ENCODE measurements around the gene TNNI3. TPM values are rescaled to one million over a fixed set of nuclear protein-coding genes. Genes with fewer than 3 reads are reported as not detected.
"Not testable (repeated sequence)": the region's sequence is repeated elsewhere in the genome, so short reads cannot be mapped to it uniquely, and the experiment has no call there.

Gene TNNI3
- total RNA-seq, 1 experiment from 2014 or later, result 14.6 TPM

DNA sequence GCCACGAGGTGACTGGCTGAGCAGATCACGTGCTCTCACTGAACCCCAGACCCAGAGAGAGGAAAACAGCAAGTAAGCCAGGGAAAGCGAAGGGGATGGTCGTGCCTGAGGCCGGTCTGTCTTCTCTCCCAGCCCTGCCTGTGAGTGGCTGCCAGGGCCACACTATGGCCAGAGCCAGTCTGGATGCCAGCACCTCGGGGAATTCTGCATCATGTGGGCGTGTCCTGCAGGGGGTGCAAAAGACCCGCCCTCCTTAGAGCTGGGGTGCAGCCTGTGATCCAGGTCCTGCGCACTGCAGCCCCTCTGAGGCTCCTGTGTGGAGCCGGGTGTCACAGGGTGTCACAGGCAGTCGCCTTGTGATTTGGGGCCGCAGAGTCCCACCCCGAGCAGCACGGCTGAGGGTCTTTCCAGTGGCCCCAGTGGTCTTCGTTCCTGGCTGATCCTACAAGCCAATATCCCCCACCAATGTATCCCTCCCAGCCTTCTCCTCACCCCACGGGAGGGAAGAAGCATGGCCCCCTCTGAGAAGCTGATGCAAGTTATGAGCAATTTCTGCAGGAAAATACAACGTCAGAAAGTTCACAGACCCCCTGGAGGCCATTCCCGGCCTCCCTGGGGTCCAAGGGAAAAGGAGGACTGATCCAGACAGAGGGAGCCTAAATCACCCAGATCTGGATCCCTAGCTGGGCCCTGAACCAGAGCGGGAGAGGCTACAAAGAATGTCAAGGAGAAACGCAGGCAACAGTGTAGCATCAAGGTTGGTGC, 47.8 kb downstream of the TNNI3 start:
- DNase-seq (ENCODE audit: low read depth, low spot score) (no peak), ATAC-seq (no peak)
- H3K4me3 ChIP-seq (ENCODE audit: low read depth in 2 of 2, low read length in 2 of 2), result no peak overlapping the region
- H3K9me3 ChIP-seq (ENCODE audit: control insufficient read depth, insufficient read depth, low read depth, low read length), result no peaks in the 10 kb centered on the region
- ChIA-PET CTCF (no interaction called here), POLR2A (no interaction called here)
- no peaks in the 10 kb centered on the region for H3K27me3 ChIP-seq (ENCODE audit: control insufficient read depth, insufficient read depth, low read length)
- no peaks in the 10 kb centered on the region; the same call in 1 of the 2 replicates for H3K36me3 ChIP-seq (ENCODE audit: control insufficient read depth, insufficient read depth, low read length)
- TF ChIP-seq, protein P1, sequence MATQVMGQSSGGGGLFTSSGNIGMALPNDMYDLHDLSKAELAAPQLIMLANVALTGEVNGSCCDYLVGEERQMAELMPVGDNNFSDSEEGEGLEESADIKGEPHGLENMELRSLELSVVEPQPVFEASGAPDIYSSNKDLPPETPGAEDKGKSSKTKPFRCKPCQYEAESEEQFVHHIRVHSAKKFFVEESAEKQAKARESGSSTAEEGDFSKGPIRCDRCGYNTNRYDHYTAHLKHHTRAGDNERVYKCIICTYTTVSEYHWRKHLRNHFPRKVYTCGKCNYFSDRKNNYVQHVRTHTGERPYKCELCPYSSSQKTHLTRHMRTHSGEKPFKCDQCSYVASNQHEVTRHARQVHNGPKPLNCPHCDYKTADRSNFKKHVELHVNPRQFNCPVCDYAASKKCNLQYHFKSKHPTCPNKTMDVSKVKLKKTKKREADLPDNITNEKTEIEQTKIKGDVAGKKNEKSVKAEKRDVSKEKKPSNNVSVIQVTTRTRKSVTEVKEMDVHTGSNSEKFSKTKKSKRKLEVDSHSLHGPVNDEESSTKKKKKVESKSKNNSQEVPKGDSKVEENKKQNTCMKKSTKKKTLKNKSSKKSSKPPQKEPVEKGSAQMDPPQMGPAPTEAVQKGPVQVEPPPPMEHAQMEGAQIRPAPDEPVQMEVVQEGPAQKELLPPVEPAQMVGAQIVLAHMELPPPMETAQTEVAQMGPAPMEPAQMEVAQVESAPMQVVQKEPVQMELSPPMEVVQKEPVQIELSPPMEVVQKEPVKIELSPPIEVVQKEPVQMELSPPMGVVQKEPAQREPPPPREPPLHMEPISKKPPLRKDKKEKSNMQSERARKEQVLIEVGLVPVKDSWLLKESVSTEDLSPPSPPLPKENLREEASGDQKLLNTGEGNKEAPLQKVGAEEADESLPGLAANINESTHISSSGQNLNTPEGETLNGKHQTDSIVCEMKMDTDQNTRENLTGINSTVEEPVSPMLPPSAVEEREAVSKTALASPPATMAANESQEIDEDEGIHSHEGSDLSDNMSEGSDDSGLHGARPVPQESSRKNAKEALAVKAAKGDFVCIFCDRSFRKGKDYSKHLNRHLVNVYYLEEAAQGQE (IDR thresholded peaks at IDR 0.05; ENCODE audit: insufficient read depth in 1 of 2, low read depth in 2 of 2, low read length in 1 of 2), result no peak
- TF ChIP-seq, protein P2, sequence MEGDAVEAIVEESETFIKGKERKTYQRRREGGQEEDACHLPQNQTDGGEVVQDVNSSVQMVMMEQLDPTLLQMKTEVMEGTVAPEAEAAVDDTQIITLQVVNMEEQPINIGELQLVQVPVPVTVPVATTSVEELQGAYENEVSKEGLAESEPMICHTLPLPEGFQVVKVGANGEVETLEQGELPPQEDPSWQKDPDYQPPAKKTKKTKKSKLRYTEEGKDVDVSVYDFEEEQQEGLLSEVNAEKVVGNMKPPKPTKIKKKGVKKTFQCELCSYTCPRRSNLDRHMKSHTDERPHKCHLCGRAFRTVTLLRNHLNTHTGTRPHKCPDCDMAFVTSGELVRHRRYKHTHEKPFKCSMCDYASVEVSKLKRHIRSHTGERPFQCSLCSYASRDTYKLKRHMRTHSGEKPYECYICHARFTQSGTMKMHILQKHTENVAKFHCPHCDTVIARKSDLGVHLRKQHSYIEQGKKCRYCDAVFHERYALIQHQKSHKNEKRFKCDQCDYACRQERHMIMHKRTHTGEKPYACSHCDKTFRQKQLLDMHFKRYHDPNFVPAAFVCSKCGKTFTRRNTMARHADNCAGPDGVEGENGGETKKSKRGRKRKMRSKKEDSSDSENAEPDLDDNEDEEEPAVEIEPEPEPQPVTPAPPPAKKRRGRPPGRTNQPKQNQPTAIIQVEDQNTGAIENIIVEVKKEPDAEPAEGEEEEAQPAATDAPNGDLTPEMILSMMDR (IDR thresholded peaks at IDR 0.05), result no peak
- TF ChIP-seq POLR2AphosphoS5 (IDR thresholded peaks at IDR 0.05; ENCODE audit: low read depth, low read length) (no peak), TCF7L2 (IDR thresholded peaks at IDR 0.05; ENCODE audit: low read depth, low read length) (no peak), SIN3A (IDR thresholded peaks at IDR 0.05; ENCODE audit: borderline replicate concordance, insufficient read depth, low read depth, low read length) (no peak)
- in situ Hi-C loops (cut with HindIII; ENCODE audit: low pct_unique_long_range_greater_than_20kb, low sequenced_read_pairs), result no loop called here
- no peak overlapping the region for H3K27ac ChIP-seq (ENCODE audit: low read length)
- H3K4me1 ChIP-seq (ENCODE audit: control insufficient read depth, insufficient read depth, low read length), result peaks cover 17% of the 10 kb centered on the region
- intact Hi-C loops (cut with micrococcal nuclease; ENCODE audit: unreplicated experiment), result no loop called here
- BruUV-seq (replicated peaks), result no TSS peak

DNA sequence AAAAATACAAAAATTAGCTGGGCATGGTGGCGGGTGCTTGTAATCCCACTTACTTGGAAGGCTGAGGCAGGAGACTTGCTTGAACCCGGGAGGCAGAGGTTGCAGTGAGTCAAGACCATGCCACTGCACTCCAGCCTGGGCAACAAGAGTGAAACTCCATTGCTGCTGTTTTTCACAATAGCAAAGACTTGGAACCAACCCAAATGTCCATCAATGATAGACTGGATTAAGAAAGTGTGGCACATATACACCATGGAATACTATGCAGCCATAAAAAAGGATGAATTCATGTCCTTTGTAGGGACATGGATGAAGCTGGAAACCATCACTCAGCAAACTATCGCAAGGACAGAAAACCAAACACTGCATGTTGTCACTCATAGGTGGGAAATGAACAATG, 50.3 kb downstream of the TNNI3 start:
- in situ Hi-C loops (cut with HindIII; ENCODE audit: low pct_unique_long_range_greater_than_20kb, low sequenced_read_pairs); H3K9me3 ChIP-seq (ENCODE audit: control insufficient read depth, insufficient read depth, low read depth, low read length); BruUV-seq (replicated peaks); H3K4me3 ChIP-seq (ENCODE audit: low read depth in 2 of 2, low read length in 2 of 2); H3K36me3 ChIP-seq (ENCODE audit: control insufficient read depth, insufficient read depth, low read length); H3K27me3 ChIP-seq (ENCODE audit: control insufficient read depth, insufficient read depth, low read length); CTCF ChIA-PET; intact Hi-C loops (cut with micrococcal nuclease; ENCODE audit: unreplicated experiment); H3K27ac ChIP-seq (ENCODE audit: low read length); ATAC-seq; POLR2A ChIA-PET; DNase-seq (ENCODE audit: low read depth, low spot score); H3K4me1 ChIP-seq (ENCODE audit: control insufficient read depth, insufficient read depth, low read length): not testable (repeated sequence)

DNA sequence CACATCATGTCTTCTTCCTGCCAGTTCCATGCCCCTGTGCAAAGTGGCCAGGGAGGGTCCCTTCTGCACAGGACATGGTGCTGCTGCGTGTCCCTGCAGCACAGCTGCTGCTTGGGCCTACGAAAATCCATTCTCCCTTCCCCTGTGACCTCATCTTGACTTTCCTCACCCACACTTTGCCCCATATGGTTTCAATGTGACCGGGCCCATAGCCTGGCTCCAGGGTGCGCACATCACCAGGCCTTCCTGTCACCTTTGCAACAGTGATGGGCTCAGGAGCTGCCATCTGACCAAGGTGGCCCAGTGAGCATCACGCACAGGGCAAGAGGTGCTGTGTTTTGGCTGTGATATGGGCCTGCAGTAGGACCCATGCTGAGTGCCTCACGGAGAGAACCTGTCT, 50.9 kb downstream of the TNNI3 start:
- TF ChIP-seq TCF7L2 (IDR thresholded peaks at IDR 0.05; ENCODE audit: low read depth, low read length), result no peak
- TF ChIP-seq, protein P1 (IDR thresholded peaks at IDR 0.05; ENCODE audit: insufficient read depth in 1 of 2, low read depth in 2 of 2, low read length in 1 of 2), result no peak
- TF ChIP-seq, protein P2 (IDR thresholded peaks at IDR 0.05), result no peak
- no peak for TF ChIP-seq POLR2AphosphoS5 (IDR thresholded peaks at IDR 0.05; ENCODE audit: low read depth, low read length)
- no peak for TF ChIP-seq SIN3A (IDR thresholded peaks at IDR 0.05; ENCODE audit: borderline replicate concordance, insufficient read depth, low read depth, low read length)
- ChIA-PET CTCF (no interaction called here), POLR2A (interaction anchor here (0.6 kb wide), 1 partner anchor 166 kb away, joined by 5 read pairs; no protein-coding TSS in a partner anchor)
- Histone ChIP-seq H3K4me1 (ENCODE audit: control insufficient read depth, insufficient read depth, low read length) (no peaks in the 10 kb centered on the region), H3K9me3 (ENCODE audit: control insufficient read depth, insufficient read depth, low read depth, low read length) (no peaks in the 10 kb centered on the region), H3K27me3 (ENCODE audit: control insufficient read depth, insufficient read depth, low read length) (no peaks in the 10 kb centered on the region), H3K36me3 (ENCODE audit: control insufficient read depth, insufficient read depth, low read length) (no peaks in the 10 kb centered on the region), H3K27ac (ENCODE audit: low read length) (no peak overlapping the region), H3K4me3 (ENCODE audit: low read depth in 2 of 2, low read length in 2 of 2) (no peak overlapping the region)
- ATAC-seq (0 out of 2 replicates have a peak, but pooled peaks have one; percentile 19), DNase-seq (ENCODE audit: low read depth, low spot score) (no peak)
- in situ Hi-C loops (cut with HindIII; ENCODE audit: low pct_unique_long_range_greater_than_20kb, low sequenced_read_pairs), result no loop called here
- intact Hi-C loops (cut with micrococcal nuclease; ENCODE audit: unreplicated experiment), result no loop called here
- no TSS peak for BruUV-seq (replicated peaks)

Measured in Panc1 (cell line).